GM19035 (cell line): ENCODE results near the gene PRPSAP2.
"Not testable (repeated sequence)": the region's sequence is repeated elsewhere in the genome, so short reads cannot be mapped to it uniquely, and the experiment has no call there.

Experiments used
- ATAC-seq: cut with Tn5 transposase; IDR thresholded peaks from one replicate; pipeline ENCODE4 v1.9.1; 2021; ENCODE audit not compliant: unreplicated experiment

Gene PRPSAP2

GRCh38 chr17:18888766-18889290 is 30.9 kb downstream of the PRPSAP2 start:
- no peak for ATAC-seq

DNA sequence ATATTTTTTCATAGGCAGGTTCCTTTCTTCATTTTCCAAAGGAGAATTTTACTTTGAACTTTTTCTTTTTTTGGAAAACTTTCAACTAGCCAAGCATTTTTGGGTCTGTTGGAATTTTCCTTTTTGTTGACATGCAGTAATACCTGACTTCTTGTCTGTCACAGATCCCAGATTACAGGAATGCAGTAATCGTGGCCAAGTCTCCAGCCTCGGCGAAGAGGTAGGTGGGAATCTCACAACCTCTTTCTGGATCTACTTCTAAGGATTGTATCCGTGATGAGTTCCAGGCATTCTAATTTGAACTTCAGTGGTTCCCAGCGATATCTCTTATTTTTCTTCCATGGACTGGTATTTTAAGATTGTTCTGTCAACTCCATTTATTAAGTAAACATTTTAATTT is 31.7 kb downstream of the PRPSAP2 start:
- ATAC-seq = no peak

DNA sequence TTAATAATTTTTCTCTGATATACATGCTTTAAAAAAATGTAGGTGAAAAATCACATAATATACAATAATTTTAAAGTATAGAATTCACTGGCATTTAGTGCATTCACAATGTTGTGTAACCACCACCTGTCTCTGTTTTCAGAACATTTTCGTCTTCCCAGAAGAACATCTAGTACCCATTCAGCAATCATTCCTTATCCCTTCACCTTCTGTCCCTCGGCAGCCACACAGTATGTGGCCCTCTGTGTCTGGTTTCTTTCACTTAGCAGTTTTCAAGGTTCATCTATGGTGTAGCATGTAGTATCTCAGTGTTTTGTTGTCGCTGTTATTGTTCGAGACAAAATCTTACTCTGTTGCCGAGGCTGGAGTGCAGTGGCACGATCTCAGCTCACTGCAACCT is 33.6 kb downstream of the PRPSAP2 start:
- ATAC-seq = no peak

DNA sequence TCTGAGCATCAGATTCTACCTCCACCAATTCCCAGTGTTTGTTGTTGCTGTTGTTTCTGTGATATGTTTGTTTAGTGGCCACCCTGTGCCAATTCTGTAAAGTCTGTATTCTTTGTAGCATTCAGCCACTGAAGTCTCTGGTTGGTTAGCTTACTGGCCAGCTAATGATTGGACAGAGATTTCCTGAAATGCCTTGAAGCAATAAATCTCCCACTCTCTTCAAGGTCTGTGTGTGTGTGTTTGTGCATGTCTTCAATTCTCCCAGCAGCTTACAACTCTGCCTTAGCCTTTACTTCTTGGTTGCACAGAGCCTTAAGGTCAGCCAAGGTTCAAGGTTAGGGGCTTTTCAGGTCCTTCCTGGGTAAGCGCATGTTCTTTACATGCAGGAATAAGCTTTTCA is 38.2 kb downstream of the PRPSAP2 start:
- ATAC-seq = no peak

DNA sequence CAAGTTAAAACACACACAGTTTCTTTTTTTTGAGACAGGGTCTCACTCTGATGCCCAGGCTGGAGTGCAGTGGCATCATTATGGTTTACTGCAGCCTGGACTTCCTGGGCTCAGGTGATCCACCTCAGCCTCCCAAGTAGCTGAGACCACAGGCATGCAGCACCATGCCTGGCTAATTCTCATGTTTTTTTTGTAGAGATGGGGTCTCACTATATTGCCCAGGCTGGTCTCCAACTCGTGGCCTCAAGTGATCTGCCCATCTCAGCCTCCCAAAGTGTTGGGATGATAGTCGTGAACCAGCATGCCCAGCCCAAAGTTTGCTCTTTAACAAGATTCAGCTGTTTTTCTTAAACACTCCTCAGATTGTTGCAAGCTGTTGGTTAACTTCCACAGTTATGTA is 39.0 kb downstream of the PRPSAP2 start:
- no peak for ATAC-seq

GRCh38 chr17:18904482-18904881 is 46.6 kb downstream of the PRPSAP2 start:
- no peak for ATAC-seq

GRCh38 chr17:18905226-18905625 is 47.3 kb downstream of the PRPSAP2 start:
- no peak for ATAC-seq

- ATAC-seq = no peak
Measured at GRCh38 chr17:18910326-18910725, 52.4 kb downstream of the PRPSAP2 start.

GRCh38 chr17:18910881-18911280 is 53.0 kb downstream of the PRPSAP2 start:
- ATAC-seq = no peak

DNA sequence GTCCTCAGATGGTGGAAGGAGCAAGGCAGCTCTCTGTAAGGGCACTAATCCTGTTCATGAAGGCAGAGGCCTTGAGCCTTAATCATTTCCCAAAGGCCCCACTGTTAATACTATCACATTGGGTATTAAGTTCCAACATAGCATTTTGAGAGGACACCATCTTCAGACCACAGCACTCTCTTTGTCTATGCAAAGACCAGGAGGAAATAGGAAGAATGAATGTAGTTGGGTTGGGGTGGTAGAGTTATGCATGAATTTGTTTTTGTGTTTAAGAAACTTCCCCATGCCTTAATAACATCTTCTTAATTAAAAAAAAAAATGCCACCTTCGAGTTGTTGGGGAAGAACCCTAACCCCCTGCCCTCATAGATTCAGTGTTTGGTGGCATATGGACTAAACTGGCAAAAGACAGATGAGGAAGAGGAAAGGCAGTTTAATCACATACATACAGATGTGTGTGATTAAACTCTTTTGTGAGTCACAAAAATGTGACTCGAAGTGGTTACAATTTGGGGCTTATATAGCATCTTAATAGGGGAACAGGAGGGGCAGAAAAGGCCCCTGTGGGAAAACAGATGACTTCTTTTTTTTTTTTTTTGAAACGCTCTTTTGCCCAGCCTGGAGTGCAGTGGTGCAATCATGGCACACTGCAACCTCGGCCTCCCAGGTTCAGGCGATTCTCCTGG is 59.0 kb downstream of the PRPSAP2 start:
- ATAC-seq = no peak

- ATAC-seq = no peak
Measured at GRCh38 chr17:18917506-18918032, 59.6 kb downstream of the PRPSAP2 start.

DNA sequence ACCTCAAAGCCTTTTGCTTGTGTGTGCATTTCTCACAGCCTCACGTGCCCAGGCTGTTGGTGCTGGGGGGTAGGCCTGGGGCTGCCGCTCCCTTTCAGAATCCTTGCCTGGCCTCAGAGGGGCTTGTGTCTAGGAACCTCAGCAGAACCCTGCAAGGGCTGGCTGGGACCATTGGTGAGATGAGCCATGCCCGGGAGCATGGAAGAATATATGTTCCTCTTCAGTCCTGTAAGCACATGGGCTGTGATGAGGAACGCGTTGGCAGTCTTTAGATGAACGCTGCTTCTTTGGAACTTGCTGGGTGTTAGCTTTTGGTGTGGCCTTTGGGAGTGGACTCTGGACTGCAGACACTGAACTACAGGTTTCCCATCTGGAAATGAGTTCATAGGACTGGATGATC is 62.0 kb downstream of the PRPSAP2 start:
- no peak for ATAC-seq

GRCh38 chr17:18920911-18921441 is 63.0 kb downstream of the PRPSAP2 start:
- peak; percentile 45 for ATAC-seq

GRCh38 chr17:18921485-18921884 is 63.6 kb downstream of the PRPSAP2 start:
- no peak for ATAC-seq

DNA sequence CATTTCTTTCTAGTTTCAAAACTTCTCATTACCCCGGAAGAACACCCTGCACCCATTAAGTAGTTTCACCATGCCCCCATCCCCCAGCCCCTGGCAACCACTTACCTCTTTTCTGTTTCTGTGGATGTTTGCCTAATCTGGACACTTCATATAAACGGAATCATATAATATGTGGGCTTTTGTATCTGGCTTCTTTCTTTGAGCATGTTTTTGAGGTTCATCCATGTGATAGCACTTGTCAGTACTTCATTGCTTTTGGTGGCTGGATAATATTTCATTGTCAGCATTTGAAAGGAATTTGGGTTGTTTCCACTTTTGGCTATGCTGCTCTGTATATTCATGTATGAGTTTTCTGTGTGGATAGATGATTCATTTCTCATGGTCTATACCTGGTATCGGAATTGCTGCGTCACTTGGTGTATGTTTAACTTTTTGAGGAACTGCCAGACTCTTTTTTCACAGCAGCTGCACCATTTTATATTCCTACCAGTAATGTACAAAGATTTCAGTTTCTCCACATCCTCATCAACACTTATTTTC is 64.1 kb downstream of the PRPSAP2 start:
- ATAC-seq = peak; percentile 42

GRCh38 chr17:18922596-18922995 is 64.7 kb downstream of the PRPSAP2 start:
- ATAC-seq = not testable (repeated sequence)

GRCh38 chr17:18925187-18925586 is 67.3 kb downstream of the PRPSAP2 start:
- ATAC-seq = no peak

DNA sequence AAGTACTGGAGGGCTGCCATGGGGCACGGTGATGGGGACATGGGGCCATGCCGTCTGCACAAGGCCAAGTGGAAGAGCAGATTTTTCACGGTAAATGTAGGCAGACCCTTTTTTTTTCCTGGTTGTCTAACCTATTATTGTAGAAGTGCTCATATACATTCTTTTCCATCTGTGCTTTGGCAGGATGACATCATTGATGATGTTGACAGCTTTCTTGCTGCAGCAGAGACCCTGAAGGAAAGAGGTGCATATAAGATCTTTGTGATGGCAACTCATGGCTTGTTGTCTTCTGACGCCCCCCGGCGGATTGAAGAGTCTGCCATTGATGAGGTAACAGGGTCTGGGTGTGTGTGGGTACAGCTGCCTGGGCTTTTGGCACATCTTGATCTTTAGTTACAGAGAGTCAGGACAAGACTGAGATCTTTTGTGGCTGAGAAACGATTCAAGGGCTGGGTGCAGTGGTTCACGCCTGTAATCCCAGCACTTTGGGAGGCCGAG is 70.7 kb downstream of the PRPSAP2 start:
- ATAC-seq = no peak

GRCh38 chr17:18932360-18933055 is 74.6 kb downstream of the PRPSAP2 start:
- ATAC-seq = no peak

DNA sequence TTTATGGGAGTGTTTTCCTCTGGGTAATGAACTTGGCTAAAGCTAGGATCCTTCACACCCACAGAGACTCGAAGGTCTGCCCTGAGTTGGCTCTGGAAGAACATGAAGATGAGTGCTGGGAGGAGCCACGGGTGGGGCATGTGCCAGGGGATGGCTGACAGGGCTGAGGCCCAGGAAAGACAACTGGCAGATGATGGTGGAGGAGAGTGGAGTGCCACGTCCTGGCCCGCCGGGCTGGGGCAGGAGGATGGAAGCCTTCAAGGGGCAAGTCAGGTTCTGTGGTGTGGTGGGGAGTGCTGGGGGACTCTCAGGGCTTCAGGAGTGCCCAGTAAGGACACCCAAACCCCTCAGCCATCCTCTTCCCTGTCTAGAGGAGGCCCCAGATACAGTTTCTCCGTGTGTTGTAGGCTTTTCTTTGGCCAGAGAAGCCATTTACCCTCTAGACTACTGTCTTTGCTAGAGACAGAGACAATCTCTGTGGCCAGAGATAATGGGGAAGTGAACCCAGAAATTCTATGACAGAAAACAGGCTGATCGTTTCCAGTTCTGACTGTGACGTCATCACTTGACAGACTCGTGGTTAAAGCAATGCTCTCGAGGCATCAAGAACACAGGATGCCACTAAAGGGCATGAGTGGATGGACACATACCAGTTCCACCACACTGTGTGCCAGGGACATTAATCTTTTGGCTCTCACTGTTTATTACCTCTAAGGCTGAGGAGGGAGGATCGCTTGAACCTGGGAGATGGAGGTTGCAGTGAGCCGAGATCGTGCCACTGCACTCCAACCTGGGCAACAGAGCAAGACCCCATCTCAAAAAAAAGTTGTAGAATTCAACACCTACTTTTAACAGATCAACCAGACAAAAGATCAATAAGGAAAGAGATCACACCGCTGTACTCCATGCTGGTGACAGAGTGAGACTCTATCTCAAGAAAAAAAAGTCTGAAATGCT is 75.4 kb downstream of the PRPSAP2 start:
- ATAC-seq = no peak
